ACHN (cell line): ENCODE results near the gene EGFR.

Experiments
- DNase-seq: peaks from one replicate; pipeline ENCODE4 v3.0.0-alpha.2; 2015
- in situ Hi-C: cut with HindIII; loops from 2 replicates; pipeline ENCODE4 v1.10.0; 2017; ENCODE audit warnings: low sequenced_read_pairs, low pct_ligation_motif_present, low pct_unique_long_range_greater_than_20kb

The EGFR gene

DNA sequence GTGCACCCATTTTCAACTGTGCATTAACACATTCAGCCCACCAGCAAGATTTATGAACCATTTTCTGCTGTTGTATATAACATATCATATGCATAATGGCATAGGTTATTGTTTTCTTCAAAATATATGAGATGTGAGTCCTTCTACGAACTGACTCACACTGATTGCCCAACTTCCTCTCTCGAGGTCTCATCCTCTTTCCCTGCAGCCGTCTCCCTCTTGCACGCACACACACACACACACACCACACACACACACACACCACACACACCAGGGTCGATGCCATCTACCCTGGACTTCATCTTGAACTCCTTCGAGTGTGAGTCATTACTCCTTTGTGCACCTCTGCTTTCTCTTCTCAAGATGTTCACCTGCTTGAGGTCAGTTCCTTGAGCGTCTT lies 36.7 kb downstream of the EGFR start:
- DNase-seq, result no peak
- in situ Hi-C loops, result no loop called here

DNA sequence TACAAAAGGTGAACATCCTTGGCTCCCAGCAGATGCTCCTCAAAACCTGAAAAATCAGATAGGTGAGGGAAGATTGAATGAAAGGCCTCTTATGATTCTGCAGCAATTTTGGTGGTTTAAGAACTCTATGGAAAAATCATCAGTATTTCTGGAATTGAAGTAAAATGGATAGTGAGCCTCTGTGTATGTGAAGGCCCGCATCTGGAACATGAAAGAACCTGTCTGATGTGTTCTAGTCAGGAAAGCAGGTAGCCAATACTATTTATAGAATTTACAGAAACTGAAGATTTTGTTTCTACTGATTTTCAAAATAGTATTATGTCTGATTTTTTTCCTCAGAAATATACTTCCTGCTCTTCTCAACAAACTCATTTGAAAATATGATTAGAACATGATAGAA lies 37.3 kb downstream of the EGFR start:
- DNase-seq, result no peak
- in situ Hi-C loops, result no loop called here

DNA sequence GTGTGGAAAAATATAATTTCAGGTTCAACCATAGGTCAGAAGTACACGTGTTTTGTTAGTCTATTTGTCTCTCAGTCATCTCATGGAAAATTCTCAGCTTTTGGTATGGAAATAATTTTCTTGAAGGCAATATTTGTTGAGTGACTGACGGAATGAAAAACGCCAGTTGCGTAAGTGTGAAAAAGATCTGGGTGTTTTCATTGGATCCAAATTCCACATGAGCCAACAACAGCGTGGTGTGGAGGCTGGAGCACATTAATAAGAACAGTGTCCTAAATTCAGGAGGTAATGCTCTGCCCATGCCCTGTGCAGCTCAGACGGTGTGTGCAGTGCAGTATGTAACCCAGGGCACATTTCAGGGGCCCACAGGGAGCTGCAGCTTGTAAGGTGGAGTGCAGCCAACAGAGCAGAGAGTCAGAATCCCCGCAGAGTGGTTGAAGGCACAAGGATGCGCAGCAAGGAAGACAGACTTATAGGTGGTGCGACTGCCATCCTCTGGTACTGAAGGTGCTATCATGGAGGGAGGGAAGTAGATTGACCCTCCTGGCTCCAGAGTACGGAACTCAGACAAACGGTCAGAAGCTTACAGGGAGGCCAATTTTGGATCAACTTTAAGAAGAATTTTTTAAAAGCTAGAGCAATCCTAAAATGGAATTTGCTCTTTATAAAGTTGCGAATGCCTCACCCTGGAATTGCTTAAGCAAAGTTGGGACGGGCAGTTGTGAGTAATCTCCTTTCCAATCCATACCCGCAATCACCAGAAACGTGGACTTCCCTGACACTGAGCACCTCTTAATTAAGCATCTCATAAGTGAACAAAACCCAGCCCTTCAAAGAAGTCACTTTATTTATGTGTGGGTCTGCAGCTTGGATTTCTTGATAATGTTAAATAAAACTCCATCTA lies 38.0 kb downstream of the EGFR start:
- in situ Hi-C loops, result no loop called here
- DNase-seq, result no peak

DNA sequence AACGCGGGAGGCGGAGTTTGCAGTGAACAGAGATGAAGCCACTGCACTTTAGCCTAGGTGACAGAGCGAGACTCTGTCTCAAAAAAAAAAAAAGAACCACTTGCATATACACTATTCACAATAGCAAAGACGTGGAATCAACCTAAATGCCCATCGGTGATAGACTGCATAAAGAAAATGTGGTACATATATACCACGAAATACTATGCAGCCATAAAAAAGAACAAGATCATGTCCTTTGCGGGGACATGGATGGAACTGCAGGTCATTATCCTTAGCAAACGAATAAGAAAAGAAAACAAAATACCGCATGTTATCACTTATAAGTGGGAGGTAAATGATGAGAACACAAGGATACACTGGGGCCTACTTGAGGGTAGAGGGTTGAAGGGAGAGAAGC lies 39.5 kb downstream of the EGFR start:
- DNase-seq, result no peak
- in situ Hi-C loops, result no loop called here

DNA sequence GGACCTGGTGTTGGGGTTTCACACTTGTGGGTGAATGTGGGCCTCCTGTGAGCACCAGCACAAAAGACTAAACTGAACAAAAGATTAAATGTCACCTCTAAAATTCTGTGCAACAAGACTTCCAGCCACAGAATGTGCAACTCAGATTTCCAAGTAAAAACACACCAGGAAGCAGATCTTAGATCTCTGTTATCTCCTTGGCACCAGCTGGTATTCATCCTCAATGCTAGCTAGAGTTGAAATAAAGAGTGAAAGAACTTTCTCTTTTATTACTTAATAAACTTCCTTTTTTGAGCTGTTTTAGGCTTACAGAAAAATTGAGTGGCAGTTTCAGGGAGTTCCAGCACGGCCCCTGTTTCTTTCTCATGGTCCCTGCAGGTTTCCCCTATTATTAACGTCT lies 40.2 kb downstream of the EGFR start:
- no peak for DNase-seq
- in situ Hi-C loops, result no loop called here

DNA sequence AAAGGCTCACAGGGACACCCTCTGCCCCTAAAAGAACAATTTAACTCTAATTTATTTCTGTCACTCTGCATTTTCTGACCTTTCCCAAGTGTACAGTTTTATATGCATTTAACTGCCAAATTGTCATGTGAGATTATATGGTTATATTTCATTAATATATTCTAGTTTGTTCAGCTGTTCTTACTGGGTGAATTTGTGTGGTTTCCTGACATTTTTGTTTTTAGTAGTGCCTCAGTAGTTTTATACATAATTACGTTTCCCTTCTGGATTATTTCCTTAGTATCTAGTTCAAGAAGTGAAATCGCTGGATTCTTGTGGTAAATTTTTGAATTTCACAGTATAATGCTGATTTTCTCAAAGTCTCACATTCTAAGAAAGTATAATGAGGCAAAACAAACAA lies 41.3 kb downstream of the EGFR start:
- in situ Hi-C loops, result no loop called here
- no peak for DNase-seq

DNA sequence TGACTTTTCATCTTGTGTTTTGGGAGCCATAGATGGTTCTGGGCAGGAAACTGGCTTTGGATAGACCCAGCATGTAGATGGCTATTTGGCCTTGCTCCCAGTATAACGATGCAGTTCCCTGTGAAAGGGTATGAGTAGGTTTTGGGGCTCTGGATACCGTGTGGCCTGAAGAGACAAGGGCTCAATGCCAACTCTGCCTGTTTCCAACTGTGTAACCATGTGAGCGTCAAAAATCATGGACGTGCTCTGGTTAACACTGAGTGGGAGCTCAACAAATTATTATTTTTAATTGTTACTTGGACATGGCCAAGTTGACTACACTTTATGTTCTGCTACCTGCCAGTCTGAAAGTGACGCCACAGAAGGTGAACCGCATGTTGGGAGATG lies 41.8 kb downstream of the EGFR start:
- no peak for DNase-seq
- in situ Hi-C loops, result no loop called here

DNA sequence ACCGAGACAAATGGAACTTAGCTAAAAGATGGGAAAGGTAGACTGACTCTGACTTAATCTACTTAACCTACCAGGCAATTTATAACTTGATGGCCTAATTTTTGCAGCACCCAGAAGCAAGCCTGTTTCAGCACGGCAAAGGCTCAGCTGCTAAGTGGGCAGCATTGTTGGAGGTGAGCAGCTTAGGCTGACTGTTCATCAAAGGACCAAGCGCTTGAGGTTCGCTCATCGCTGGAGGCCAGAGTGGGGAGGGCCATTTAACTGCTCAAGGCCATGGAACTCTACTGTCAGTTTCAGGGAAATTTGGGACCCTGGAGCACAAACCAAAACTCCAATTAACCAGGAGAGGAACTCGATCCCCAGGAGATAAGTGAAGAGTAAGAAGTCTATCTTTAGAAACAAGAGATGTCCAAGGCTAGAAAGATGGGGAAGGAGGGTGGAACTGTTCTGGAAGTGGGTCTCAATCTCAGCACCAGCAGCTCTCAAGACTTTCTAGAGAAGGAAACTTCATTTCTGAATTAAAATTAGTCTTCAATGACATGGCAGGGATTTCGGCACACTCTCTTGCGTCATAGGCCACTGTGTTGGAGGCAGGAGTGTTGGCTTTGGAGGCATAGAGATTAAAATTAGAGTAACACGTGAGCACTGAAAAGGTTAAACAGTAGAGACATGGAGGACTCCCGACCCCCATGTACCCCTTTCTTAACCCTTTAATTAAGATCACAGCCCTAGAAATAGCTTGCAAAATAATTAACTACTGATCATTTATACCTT lies 43.1 kb downstream of the EGFR start:
- no peak for DNase-seq
- in situ Hi-C loops, result no loop called here

DNA sequence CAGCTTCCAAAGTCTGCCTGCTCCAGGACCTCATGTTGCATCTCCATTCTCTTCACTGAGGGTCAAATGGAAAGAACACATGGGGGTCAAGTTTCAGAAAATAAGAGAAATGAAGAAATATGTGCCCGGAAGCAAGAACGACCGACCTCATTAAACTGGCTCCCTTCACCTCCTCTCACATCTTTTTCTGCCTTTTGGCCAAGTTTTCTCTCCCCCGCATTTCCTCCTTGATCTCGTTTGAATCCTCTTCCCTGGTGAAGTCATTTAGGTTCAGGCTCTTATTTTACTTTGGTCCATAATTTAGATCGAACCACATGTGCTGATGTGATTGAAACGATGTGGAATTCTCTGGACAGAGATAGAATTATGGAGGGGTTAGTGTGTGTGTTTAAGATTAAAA lies 44.2 kb downstream of the EGFR start:
- in situ Hi-C loops, result no loop called here
- DNase-seq, result no peak

DNA sequence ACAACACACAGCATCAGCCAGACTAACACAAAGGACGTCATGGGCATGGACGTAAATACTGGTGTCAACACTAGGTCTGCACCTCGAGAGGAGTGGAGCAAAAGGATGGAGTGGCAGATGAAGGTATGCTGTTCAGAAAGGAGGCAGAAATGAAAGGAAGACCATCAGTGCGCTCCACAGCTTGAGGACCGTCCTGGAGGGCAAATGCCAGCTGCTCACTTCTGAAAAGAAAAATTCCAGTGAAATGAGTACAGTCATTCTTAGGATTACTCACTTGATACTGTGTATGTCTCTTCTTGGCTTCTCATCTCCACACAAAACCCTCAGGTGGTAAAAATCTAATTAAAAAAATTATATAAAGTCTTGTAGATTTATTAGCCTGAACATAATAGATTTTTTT lies 44.8 kb downstream of the EGFR start:
- in situ Hi-C loops, result no loop called here
- peak; percentile 95 for DNase-seq

DNA sequence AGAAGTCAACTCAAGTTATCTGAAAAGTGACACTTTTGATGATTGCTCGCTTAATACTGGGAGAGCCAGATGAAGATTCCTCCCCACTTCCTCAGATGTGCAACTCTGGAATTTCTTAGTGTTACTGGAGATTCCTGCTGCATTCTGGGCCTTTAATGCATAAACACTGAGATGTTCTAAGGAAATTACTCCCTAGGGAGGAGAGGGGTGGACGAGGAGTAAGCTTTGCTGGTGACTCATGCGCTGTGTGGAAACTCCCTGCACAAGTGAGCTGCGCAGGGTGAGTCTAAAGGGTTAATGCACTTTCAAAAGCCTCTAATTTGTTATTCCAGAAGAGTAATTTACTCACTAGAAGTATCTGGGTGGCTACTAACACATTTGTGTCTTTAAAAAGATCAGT lies 46.3 kb downstream of the EGFR start:
- in situ Hi-C loops, result no loop called here
- DNase-seq, result peak; percentile 99

DNA sequence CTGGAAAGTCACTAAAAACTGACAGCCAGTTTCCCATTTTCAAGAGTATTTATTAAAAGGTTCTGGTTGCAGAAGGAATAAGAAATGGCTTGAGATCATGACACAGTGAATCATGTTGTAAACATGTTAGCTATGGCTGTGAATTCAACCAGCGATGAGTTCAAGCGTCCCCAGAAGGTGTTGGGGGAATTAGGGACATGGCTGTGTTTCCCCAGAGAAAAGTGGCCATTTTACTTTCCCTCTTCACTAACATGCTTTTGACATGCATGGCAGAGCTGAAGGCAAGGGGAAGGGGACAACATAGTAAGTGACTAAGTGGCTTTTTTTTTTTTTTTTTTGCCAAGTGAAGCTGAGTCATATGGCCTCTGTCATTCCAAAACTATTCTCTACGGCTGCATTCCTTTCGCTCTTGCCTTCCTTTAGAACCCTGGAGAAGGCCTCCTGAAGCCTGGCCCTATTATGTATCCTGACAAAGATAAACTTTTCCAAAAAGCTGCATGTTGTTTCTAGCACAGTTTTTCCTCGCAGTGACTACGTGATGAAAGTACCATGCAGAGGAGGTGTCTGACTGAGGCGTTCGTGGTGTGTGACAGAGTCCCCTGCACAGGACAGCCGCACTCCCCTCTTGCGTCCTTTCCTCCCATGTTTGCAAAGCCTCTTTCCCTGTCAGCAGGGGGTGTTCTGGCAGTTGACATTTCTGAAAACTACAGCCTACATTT lies 46.9 kb downstream of the EGFR start:
- DNase-seq, result peak; percentile 98
- in situ Hi-C loops, result no loop called here

DNA sequence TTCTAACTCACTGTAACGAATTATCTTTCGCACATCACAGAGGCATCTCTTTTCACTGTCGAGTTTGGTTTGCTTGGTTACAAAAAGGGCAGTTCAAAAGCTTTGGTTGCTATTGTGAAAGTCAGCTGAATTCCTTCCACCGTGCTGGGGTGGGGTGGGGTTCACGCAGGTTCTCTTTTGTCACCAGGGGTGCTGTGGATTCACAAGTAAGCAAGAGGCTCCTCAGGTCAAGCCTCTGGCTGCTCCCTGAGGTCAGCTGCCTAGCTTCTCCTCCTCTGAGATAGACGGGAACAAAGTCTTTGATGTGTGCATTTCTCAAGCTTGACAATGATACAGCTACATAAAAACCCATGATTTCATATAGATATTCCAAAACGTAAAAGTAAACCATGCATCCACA lies 47.7 kb downstream of the EGFR start:
- in situ Hi-C loops, result no loop called here
- DNase-seq, result peak; percentile 54

DNA sequence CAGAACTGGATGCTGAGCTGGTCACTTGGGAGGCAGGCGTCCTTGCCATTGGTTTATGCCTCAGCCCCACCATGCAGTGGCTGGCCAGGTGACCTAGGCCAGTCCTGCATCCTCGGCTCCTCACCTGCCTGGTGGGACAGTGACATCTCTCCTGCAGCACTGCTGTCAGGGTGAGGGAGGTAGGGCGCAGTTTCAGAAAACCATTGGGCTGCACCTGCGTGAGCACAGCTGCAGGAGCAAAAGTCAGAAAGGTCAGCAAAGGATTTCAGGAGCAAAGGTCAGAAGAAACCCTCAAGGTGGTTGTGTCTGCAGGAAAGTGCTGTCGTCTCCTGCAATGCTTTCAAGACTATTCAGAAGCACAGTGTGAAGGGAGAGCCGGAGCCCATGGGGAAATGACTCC lies 48.1 kb downstream of the EGFR start:
- in situ Hi-C loops, result no loop called here
- no peak for DNase-seq

DNA sequence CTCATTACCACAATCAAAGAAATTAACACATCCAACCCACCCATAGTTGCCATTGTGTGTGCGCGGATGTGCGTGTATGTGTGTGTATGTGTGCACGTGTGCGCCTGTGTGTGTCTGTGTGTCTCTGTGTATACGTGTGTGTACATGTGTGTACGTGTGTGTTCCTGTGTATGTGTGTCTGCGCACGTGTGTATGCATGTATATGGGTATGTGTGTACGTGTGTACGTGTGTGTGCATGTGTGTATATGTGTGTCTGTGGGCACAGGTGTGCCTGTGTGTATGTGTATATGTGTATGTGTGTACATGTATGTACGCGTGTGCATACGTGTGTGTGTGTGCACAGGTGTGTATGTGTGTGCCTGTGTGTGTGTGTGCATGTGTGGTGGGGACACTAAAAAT lies 48.9 kb downstream of the EGFR start:
- in situ Hi-C loops, result no loop called here
- no peak for DNase-seq

DNA sequence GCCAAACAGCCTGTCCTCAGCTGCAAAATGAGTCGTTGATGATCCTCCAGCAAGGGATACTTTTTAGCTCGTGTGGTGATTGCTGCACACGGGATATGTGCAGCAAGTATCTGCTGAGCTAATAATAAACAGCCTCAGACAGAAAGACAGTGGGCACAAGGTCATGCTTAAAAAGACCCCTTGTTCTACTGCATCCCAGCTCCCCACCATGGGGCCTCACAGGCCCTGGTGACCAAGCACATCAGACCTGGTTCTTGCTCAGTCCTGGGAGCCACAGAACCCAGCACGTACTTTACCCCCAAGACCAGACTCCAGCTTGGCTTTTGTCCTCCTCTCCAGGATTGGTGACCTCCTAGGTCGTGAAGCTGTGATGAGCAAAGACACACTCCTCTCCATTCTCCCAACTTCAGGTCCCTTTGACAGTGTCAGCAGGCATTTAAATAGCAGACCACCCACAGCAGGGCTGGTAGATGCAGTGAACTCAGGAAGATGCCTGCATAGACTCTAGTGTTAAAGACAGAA lies 50.5 kb downstream of the EGFR start:
- in situ Hi-C loops, result no loop called here

DNA sequence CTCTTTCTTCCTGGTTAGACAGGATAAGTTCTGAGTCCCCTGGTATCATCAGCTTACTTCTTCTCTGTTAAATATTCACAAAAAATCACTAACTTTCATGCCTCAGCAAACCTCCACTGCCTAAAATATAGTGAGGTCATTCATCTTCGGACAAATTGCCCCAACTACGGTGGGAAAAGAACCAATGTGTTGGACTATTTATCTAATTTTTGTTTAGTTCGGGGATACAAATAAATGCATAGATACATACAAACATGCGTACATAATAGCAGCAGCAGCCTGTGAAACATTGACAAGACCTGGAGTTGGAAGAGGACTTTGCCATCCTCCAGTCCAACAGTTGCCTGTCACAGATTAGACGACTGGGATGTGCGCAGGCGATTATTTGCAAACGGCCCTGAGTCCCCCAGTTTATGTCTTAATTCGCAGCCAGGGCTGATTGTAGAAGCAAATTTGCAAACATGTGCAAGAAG lies 51.5 kb downstream of the EGFR start:
- in situ Hi-C loops, result no loop called here
- peak; percentile 89 for DNase-seq

More for the DNA sequence above, 50.5 kb downstream of the EGFR start:
- DNase-seq, result no peak

DNA sequence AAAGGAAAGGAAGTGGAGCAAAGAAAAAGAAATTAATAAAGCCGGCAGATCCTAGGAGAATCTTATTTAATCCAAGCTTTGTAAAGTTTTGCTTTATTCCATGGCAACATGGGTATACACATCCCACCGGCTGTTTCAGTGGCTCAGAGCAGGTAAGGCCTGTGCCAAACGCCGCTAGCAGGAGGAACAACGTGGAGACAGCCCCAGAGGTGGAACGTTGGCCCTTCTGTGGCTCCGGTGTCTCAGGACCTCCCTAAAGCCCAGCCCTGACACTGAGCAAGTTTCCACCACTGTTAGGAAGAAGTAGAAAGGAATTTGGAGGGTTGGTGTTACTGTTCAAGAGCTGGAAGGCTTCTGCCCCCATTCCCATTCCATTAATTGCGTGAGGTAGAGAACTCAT lies 52.0 kb downstream of the EGFR start:
- in situ Hi-C loops, result no loop called here
- peak; percentile 36 for DNase-seq
